ENCODE measurements around the gene RXRG.
A peak's percentile ranks its signal among the peaks of the same experiment; 100 is the strongest.

RXRG gene

GRCh38 chr1:165409657-165410358 lies 35.1 kb downstream of the RXRG start:
- DNase-seq (ENCODE audit: low read depth in 3 of 3) = no peak

GRCh38 chr1:165408518-165408917 lies 36.4 kb downstream of the RXRG start:
- DNase-seq (ENCODE audit: low read depth in 3 of 3) = peak in 1 of 3 donors; percentile 14

GRCh38 chr1:165407398-165407797 lies 37.5 kb downstream of the RXRG start:
- no peak for DNase-seq (ENCODE audit: low read depth in 3 of 3)

GRCh38 chr1:165403835-165404482 lies 41.0 kb downstream of the RXRG start:
- peak in 1 of 3 donors; percentile 18 for DNase-seq (ENCODE audit: low read depth in 3 of 3)

GRCh38 chr1:165402517-165403111 lies 42.3 kb downstream of the RXRG start:
- DNase-seq (ENCODE audit: low read depth in 3 of 3) = no peak

- no peak for DNase-seq (ENCODE audit: low read depth in 3 of 3)
Measured at GRCh38 chr1:165397944-165398343, 47.0 kb downstream of the RXRG start.

GRCh38 chr1:165395901-165396300 lies 49.0 kb downstream of the RXRG start:
- no peak for DNase-seq (ENCODE audit: low read depth in 3 of 3)

- no peak for DNase-seq (ENCODE audit: low read depth in 3 of 3)
Measured at GRCh38 chr1:165395478-165395877, 49.4 kb downstream of the RXRG start.

- peak; percentile 69 to 77 (median 76) for DNase-seq (ENCODE audit: low read depth in 3 of 3)
Measured at GRCh38 chr1:165392634-165393571, 52.0 kb downstream of the RXRG start.

- DNase-seq (ENCODE audit: low read depth in 3 of 3) = no peak
Measured at GRCh38 chr1:165389609-165390008, 55.3 kb downstream of the RXRG start.

- DNase-seq (ENCODE audit: low read depth in 3 of 3) = no peak
Measured at GRCh38 chr1:165387961-165388360, 57.0 kb downstream of the RXRG start.

- DNase-seq (ENCODE audit: low read depth in 3 of 3) = no peak
Measured at GRCh38 chr1:165387505-165387904, 57.4 kb downstream of the RXRG start.

GRCh38 chr1:165383599-165384405 lies 61.1 kb downstream of the RXRG start:
- no peak for DNase-seq (ENCODE audit: low read depth in 3 of 3)

GRCh38 chr1:165383067-165383466 lies 61.9 kb downstream of the RXRG start:
- DNase-seq (ENCODE audit: low read depth in 3 of 3) = no peak

GRCh38 chr1:165381745-165382505 lies 63.0 kb downstream of the RXRG start:
- DNase-seq (ENCODE audit: low read depth in 3 of 3) = no peak

- DNase-seq (ENCODE audit: low read depth in 3 of 3) = no peak
Measured at GRCh38 chr1:165376811-165377311, 68.1 kb downstream of the RXRG start.

- no peak for DNase-seq (ENCODE audit: low read depth in 3 of 3)
Measured at GRCh38 chr1:165376041-165376810, 68.7 kb downstream of the RXRG start.

- no peak for DNase-seq (ENCODE audit: low read depth in 3 of 3)
Measured at GRCh38 chr1:165375623-165376022, 69.3 kb downstream of the RXRG start.

- DNase-seq (ENCODE audit: low read depth in 3 of 3) = no peak
Measured at GRCh38 chr1:165371588-165372225, 73.2 kb downstream of the RXRG start.
